ENCODE results near the gene NLRC3. TPM values are rescaled to one million over a fixed set of nuclear protein-coding genes. Genes with fewer than 3 reads are reported as not detected.

NLRC3 gene
- total RNA-seq, 3 donors from 2014 or later (not counting 1 experiment from before 2014, with no cell fraction given): 98.8 to 145 (median 133) TPM

GRCh38 chr16:3554351-3554928, 22.8 kb downstream of the NLRC3 start:
- H3K27me3 Mint-ChIP-seq (ENCODE audit: low read depth in 2 of 2): no peaks in the 10 kb centered on the region
- peak overlapping the region in 1 of 2 donors; percentile 33 for H3K27ac Mint-ChIP-seq
- no peak overlapping the region for H3K4me3 ChIP-seq (ENCODE audit: low read length)
- no peak overlapping the region for H3K27ac ChIP-seq (ENCODE audit: low read length)
- no peaks in the 10 kb centered on the region for H3K4me1 ChIP-seq (ENCODE audit: control insufficient read depth, insufficient read depth, low read length)
- H3K27me3 ChIP-seq (ENCODE audit: control insufficient read depth, insufficient read depth, low read length): no peaks in the 10 kb centered on the region
- DNase-seq (no peak), ATAC-seq (no peak)
- no peaks in the 10 kb centered on the region for H3K9me3 ChIP-seq (ENCODE audit: control insufficient read depth, insufficient read depth, low read length)
- TF ChIP-seq CTCF (IDR thresholded peaks at IDR 0.05): no peak
- H3K4me3 Mint-ChIP-seq: no peak overlapping the region
- 93% methylated on average over 7 of the region's 7 CpGs for WGBS (ENCODE audit: insufficient coverage)
- peaks cover 86% of the 10 kb centered on the region for H3K36me3 ChIP-seq (ENCODE audit: control insufficient read depth, insufficient read depth, low read length)
- peaks cover 8% of the 10 kb centered on the region for H3K36me3 Mint-ChIP-seq
- H3K4me1 Mint-ChIP-seq: peaks cover 0 to 11% of the 10 kb centered on the region in 2 donors
- intact Hi-C loops (cut with micrococcal nuclease): no loop called here
- H3K9me3 Mint-ChIP-seq: no peaks in the 10 kb centered on the region

GRCh38 chr16:3553138-3553923, 23.9 kb downstream of the NLRC3 start:
- peaks cover 0 to 19% of the 10 kb centered on the region in 2 donors for H3K4me1 Mint-ChIP-seq
- Histone ChIP-seq H3K9me3 (ENCODE audit: control insufficient read depth, insufficient read depth, low read length) (no peaks in the 10 kb centered on the region), H3K4me3 (ENCODE audit: low read length) (no peak overlapping the region), H3K27ac (ENCODE audit: low read length) (no peak overlapping the region), H3K4me1 (ENCODE audit: control insufficient read depth, insufficient read depth, low read length) (no peaks in the 10 kb centered on the region), H3K27me3 (ENCODE audit: control insufficient read depth, insufficient read depth, low read length) (no peaks in the 10 kb centered on the region), H3K36me3 (ENCODE audit: control insufficient read depth, insufficient read depth, low read length) (peaks cover 89% of the 10 kb centered on the region)
- H3K27me3 Mint-ChIP-seq (ENCODE audit: low read depth in 2 of 2): no peaks in the 10 kb centered on the region
- 99% methylated on average over 9 of the region's 11 CpGs for WGBS (ENCODE audit: insufficient coverage)
- H3K4me3 Mint-ChIP-seq: no peak overlapping the region
- peaks cover 8% of the 10 kb centered on the region for H3K36me3 Mint-ChIP-seq
- no peak for DNase-seq
- H3K9me3 Mint-ChIP-seq: no peaks in the 10 kb centered on the region
- no peak for TF ChIP-seq CTCF (IDR thresholded peaks at IDR 0.05)
- ATAC-seq: no peak
- no peak overlapping the region for H3K27ac Mint-ChIP-seq
- intact Hi-C loops (cut with micrococcal nuclease): no loop called here

GRCh38 chr16:3550851-3551847, 26.1 kb downstream of the NLRC3 start:
- no peak for TF ChIP-seq CTCF (IDR thresholded peaks at IDR 0.05)
- Mint-ChIP-seq H3K27ac (peak overlapping the region in 1 of 2 donors; percentile 63), H3K4me3 (no peak overlapping the region), H3K36me3 (peaks cover 19% of the 10 kb centered on the region), H3K27me3 (ENCODE audit: low read depth in 2 of 2) (no peaks in the 10 kb centered on the region), H3K9me3 (no peaks in the 10 kb centered on the region), H3K4me1 (peaks cover 0 to 29% of the 10 kb centered on the region in 2 donors)
- no peak for DNase-seq
- no peaks in the 10 kb centered on the region for H3K27me3 ChIP-seq (ENCODE audit: control insufficient read depth, insufficient read depth, low read length)
- no peak overlapping the region for H3K4me3 ChIP-seq (ENCODE audit: low read length)
- H3K27ac ChIP-seq (ENCODE audit: low read length): no peak overlapping the region
- 98% methylated on average over 6 of the region's 6 CpGs for WGBS (ENCODE audit: insufficient coverage)
- no peaks in the 10 kb centered on the region for H3K9me3 ChIP-seq (ENCODE audit: control insufficient read depth, insufficient read depth, low read length)
- intact Hi-C loops (cut with micrococcal nuclease): no loop called here
- peaks cover 4% of the 10 kb centered on the region for H3K4me1 ChIP-seq (ENCODE audit: control insufficient read depth, insufficient read depth, low read length)
- no peak for ATAC-seq
- H3K36me3 ChIP-seq (ENCODE audit: control insufficient read depth, insufficient read depth, low read length): peaks cover 84% of the 10 kb centered on the region

All from natural killer cell (primary cell).